ENCODE results near the gene TPP2.

The TPP2 gene

DNA sequence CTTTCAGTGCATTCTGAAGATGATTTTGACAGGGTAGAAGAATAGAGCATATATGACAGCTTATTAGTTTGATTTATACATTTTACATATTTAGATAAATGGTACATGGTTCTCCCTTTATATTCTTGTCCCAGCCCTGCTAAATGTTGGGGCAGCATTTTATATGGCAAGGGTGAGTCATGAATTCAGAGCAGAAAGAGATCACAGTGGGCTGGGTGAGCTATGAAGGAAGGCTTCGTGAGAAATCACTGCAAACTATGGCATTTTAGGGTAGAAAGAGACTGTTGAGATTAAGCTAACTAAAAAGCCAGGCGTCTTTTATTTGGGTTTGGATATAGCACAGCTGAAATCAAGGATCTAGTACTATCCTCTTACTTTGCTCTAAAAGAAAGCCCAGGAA is 122.0 kb downstream of the TPP2 start:
- Mint-ChIP-seq H3K4me3 (no peak overlapping the region), H3K4me1 (no peaks in the 10 kb centered on the region), H3K27ac (no peak overlapping the region), H3K36me3 (ENCODE audit: low read depth) (peaks cover 5% of the 10 kb centered on the region), H3K27me3 (ENCODE audit: low read depth, poor library complexity) (peaks cover 13% of the 10 kb centered on the region), H3K9me3 (peaks cover 11% of the 10 kb centered on the region)
- TF ChIP-seq, protein P1, sequence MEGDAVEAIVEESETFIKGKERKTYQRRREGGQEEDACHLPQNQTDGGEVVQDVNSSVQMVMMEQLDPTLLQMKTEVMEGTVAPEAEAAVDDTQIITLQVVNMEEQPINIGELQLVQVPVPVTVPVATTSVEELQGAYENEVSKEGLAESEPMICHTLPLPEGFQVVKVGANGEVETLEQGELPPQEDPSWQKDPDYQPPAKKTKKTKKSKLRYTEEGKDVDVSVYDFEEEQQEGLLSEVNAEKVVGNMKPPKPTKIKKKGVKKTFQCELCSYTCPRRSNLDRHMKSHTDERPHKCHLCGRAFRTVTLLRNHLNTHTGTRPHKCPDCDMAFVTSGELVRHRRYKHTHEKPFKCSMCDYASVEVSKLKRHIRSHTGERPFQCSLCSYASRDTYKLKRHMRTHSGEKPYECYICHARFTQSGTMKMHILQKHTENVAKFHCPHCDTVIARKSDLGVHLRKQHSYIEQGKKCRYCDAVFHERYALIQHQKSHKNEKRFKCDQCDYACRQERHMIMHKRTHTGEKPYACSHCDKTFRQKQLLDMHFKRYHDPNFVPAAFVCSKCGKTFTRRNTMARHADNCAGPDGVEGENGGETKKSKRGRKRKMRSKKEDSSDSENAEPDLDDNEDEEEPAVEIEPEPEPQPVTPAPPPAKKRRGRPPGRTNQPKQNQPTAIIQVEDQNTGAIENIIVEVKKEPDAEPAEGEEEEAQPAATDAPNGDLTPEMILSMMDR (IDR thresholded peaks at IDR 0.05), result no peak
- DNase-seq, result no peak

DNA sequence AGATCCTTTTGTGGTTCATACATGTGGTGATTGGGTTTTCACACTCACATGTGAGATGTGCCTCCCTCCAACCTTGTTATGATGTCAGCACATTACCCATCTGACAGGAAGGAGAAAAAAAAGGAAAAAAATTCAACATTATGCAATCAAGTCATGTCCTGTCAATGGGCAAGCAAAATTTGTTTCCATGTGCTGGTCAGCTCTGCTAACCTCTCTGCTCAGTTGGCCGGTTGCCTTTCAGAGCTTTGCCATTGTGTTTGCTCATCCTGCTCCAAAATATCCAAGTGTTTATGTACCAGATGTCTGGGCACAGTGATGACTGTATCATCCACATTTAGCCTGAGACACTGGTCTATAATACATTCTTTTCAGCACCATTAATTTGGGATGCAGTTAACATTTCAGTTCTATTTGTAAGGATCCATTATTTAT is 125.0 kb downstream of the TPP2 start:
- TF ChIP-seq, protein P1 (IDR thresholded peaks at IDR 0.05), result no peak
- H3K36me3 Mint-ChIP-seq (ENCODE audit: low read depth), result no peaks in the 10 kb centered on the region
- no peak overlapping the region for H3K4me3 Mint-ChIP-seq
- no peaks in the 10 kb centered on the region for H3K4me1 Mint-ChIP-seq
- no peak overlapping the region for H3K27ac Mint-ChIP-seq
- H3K27me3 Mint-ChIP-seq (ENCODE audit: low read depth, poor library complexity), result peaks cover 11% of the 10 kb centered on the region
- DNase-seq, result no peak
- H3K9me3 Mint-ChIP-seq, result peaks cover 3% of the 10 kb centered on the region

DNA sequence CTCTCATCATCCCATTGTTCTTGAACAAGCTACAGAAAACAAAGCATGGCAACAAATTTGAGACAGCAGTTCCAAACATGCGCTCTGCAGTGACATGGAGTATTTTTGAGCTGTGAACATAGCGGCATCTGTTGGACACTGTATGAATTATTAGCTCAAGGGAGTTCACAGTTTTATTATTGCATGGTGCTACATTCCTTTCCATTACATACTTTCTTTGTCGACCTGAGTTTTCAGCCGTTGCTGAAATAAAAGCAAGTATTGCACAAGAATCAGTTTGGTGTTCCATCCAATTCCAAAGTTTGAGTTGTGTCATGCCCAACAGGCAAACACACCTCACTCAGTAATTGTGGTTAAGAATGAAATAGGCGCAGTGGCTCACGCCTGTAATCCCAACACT is 128.1 kb downstream of the TPP2 start:
- no peak overlapping the region for H3K4me3 Mint-ChIP-seq
- no peak for DNase-seq
- H3K36me3 Mint-ChIP-seq (ENCODE audit: low read depth), result no peaks in the 10 kb centered on the region
- peaks cover 3% of the 10 kb centered on the region for H3K27me3 Mint-ChIP-seq (ENCODE audit: low read depth, poor library complexity)
- no peak overlapping the region for H3K27ac Mint-ChIP-seq
- TF ChIP-seq, protein P1 (IDR thresholded peaks at IDR 0.05), result no peak
- H3K4me1 Mint-ChIP-seq, result no peaks in the 10 kb centered on the region
- peaks cover 3% of the 10 kb centered on the region for H3K9me3 Mint-ChIP-seq

DNA sequence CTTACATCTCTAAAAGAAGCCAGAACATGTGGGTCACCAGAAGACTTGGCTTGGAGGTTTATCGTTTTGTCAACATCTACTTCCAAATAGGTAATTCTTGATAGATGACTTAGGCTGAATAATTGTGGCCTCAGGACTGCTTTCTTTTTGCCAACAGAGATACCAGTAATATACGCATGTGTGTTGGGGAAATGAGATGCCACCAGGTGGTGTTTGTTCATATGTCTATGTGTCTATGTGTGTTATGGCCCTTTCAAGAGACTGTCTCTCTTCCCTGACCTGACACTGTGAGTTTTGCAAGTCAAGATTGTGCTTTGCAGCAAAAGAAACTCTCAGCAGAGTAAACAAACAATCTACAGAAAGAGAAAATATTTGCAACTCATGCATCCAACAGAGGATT is 129.6 kb downstream of the TPP2 start:
- H3K27ac Mint-ChIP-seq, result no peak overlapping the region
- H3K4me3 Mint-ChIP-seq, result no peak overlapping the region
- no peaks in the 10 kb centered on the region for H3K4me1 Mint-ChIP-seq
- H3K27me3 Mint-ChIP-seq (ENCODE audit: low read depth, poor library complexity), result peaks cover 7% of the 10 kb centered on the region
- DNase-seq, result no peak
- no peaks in the 10 kb centered on the region for H3K36me3 Mint-ChIP-seq (ENCODE audit: low read depth)
- TF ChIP-seq, protein P1 (IDR thresholded peaks at IDR 0.05), result no peak
- H3K9me3 Mint-ChIP-seq, result peaks cover 3% of the 10 kb centered on the region
